Mesenchymal stem cell (in vitro differentiated cells and primary cell): ENCODE results near the gene TTF2.

Experiments
- DNase-seq: peaks from one replicate; pipeline ENCODE4 v3.0.0-alpha.2; 2013
- H2AFZ ChIP-seq: one replicate; pipeline ENCODE4 v1.6.1; 2013; ENCODE audit warnings: low read depth, mild to moderate bottlenecking, control low read depth, inconsistent platforms, low read length, moderate library complexity
- H2AK5ac ChIP-seq: 2 replicates; pipeline ENCODE4 v1.6.1; 2013; ENCODE audit warnings: low read length, moderate library complexity, mild to moderate bottlenecking, inconsistent platforms; ENCODE audit not compliant: severe bottlenecking
- H2BK120ac ChIP-seq: one replicate; pipeline ENCODE4 v1.6.1; 2013; ENCODE audit warnings: low read depth, mild to moderate bottlenecking, inconsistent platforms, low read length, moderate library complexity
- H2BK12ac ChIP-seq, 2 experiments: one replicate each; pipeline ENCODE4 v1.6.1; 2013; ENCODE audit warnings: inconsistent platforms in 2 of 2, low read length in 2 of 2, mild to moderate bottlenecking in 2 of 2, moderate library complexity in 2 of 2, control low read depth in 1 of 2
- H2BK15ac ChIP-seq: one replicate; pipeline ENCODE4 v1.6.1; 2013; ENCODE audit warnings: mild to moderate bottlenecking, low read depth, inconsistent platforms; ENCODE audit not compliant: poor library complexity, severe bottlenecking
- H2BK5ac ChIP-seq: 2 replicates; pipeline ENCODE4 v1.6.1; 2013; ENCODE audit warnings: low read depth, mild to moderate bottlenecking, low read length, control low read depth, inconsistent platforms; ENCODE audit not compliant: poor library complexity, severe bottlenecking
- H3K14ac ChIP-seq, 2 experiments: one replicate each; pipeline ENCODE4 v1.6.1; 2013; ENCODE audit warnings: inconsistent platforms in 2 of 2, low read length in 2 of 2, control low read depth in 1 of 2, mild to moderate bottlenecking in 1 of 2, moderate library complexity in 1 of 2
- H3K18ac ChIP-seq, 2 experiments: one replicate each; pipeline ENCODE4 v1.6.1; 2013; ENCODE audit warnings: inconsistent platforms in 2 of 2, low read length in 2 of 2, control low read depth in 1 of 2, low read depth in 1 of 2, mild to moderate bottlenecking in 1 of 2
- H3K23ac ChIP-seq, 2 experiments: one replicate each; pipeline ENCODE4 v1.6.1; 2013; ENCODE audit warnings: inconsistent platforms in 2 of 2, low read length in 2 of 2, mild to moderate bottlenecking in 2 of 2, moderate library complexity in 2 of 2, control low read depth in 1 of 2
- H3K27ac ChIP-seq: 2 replicates; pipeline ENCODE4 v1.5.1; 2013; ENCODE audit warnings: mild to moderate bottlenecking, moderate library complexity, low read length, control low read depth, inconsistent platforms; ENCODE audit not compliant: poor library complexity, severe bottlenecking
- H3K27me3 ChIP-seq, 2 experiments: 2 replicates each; pipeline versions ENCODE4 v1.6.1 to v1.7.0; 2013; ENCODE audit warnings: low read length in 2 of 2, mild to moderate bottlenecking in 2 of 2, moderate library complexity in 2 of 2, control low read depth in 1 of 2, inconsistent platforms in 1 of 2; ENCODE audit not compliant: control insufficient read depth in 1 of 2, insufficient read depth in 1 of 2
- H3K36me3 ChIP-seq, 2 experiments: 2 replicates each; pipeline versions ENCODE4 v1.6.1 to v1.7.0; 2013; ENCODE audit warnings: low read length in 2 of 2, control low read depth in 1 of 2, inconsistent platforms in 1 of 2, low read depth in 1 of 2, mild to moderate bottlenecking in 1 of 2; ENCODE audit not compliant: insufficient read depth in 2 of 2, control insufficient read depth in 1 of 2
- H3K4ac ChIP-seq, 2 experiments: one replicate each; pipeline ENCODE4 v1.6.1; 2013; ENCODE audit warnings: inconsistent platforms in 2 of 2, low read length in 2 of 2, mild to moderate bottlenecking in 2 of 2, moderate library complexity in 2 of 2, control low read depth in 1 of 2, low read depth in 1 of 2
- H3K4me1 ChIP-seq: 2 replicates; pipeline ENCODE4 v1.6.1; 2013; ENCODE audit warnings: low read depth, low read length, control low read depth; ENCODE audit not compliant: control insufficient read depth, insufficient read depth
- H3K4me2 ChIP-seq: 2 replicates; pipeline ENCODE4 v1.6.1; 2013; ENCODE audit warnings: low read length, mild to moderate bottlenecking, inconsistent platforms; ENCODE audit not compliant: poor library complexity, severe bottlenecking
- H3K4me3 ChIP-seq, 2 experiments: 2 replicates each; pipeline versions ENCODE4 v1.5.1 to v1.7.0; 2013; ENCODE audit warnings: low read length in 2 of 2, mild to moderate bottlenecking in 2 of 2, control low read depth in 1 of 2, low read depth in 1 of 2; ENCODE audit not compliant: insufficient read depth in 1 of 2
- H3K79me1 ChIP-seq: replicated peaks from 2 replicates; pipeline ENCODE4 v1.6.1; 2013; ENCODE audit warnings: mild to moderate bottlenecking, control low read depth, low read length, inconsistent platforms; ENCODE audit not compliant: poor library complexity, severe bottlenecking
- H3K9ac ChIP-seq: 2 replicates; pipeline ENCODE4 v1.7.0; 2013; ENCODE audit warnings: mild to moderate bottlenecking, low read length, moderate library complexity
- H3K9me3 ChIP-seq: 2 replicates; pipeline ENCODE4 v1.7.0; 2013; ENCODE audit warnings: mild to moderate bottlenecking, low read length; ENCODE audit not compliant: control insufficient read depth
- H4K8ac ChIP-seq: one replicate; pipeline ENCODE4 v1.6.1; 2013; ENCODE audit warnings: inconsistent platforms, mild to moderate bottlenecking, low read length, moderate library complexity
- H4K91ac ChIP-seq: one replicate; pipeline ENCODE4 v1.6.1; 2013; ENCODE audit warnings: mild to moderate bottlenecking, low read length, inconsistent platforms
- WGBS: methylation state at CpG from one replicate; pipeline ENCODE4 v1.1.7; 2013; ENCODE audit warnings: mixed read lengths; 5-methylcytosine and 5-hydroxymethylcytosine counted together

The TTF2 gene

GRCh38 chr1:117143871-117144270, 83.7 kb downstream of the TTF2 start:
- WGBS: 89% methylated on average over 3 of the region's 3 CpGs
- no peak for DNase-seq

GRCh38 chr1:117146072-117146471, 85.9 kb downstream of the TTF2 start:
- Histone ChIP-seq H3K23ac (no peak overlapping the region), H3K79me1 (no peaks in the 10 kb centered on the region), H3K4me2 (no peak overlapping the region), H4K8ac (no peak overlapping the region), H4K91ac (no peak overlapping the region), H3K4me3 (no peak overlapping the region), H3K9ac (peak overlapping the region; percentile 60), H3K4ac (no peak overlapping the region), H3K27me3 (no peaks in the 10 kb centered on the region), H3K18ac (no peak overlapping the region), H2AK5ac (no peak overlapping the region), H2BK5ac (no peak overlapping the region), H3K9me3 (no peaks in the 10 kb centered on the region), H3K4me1 (peaks cover 7% of the 10 kb centered on the region), H2BK12ac (no peak overlapping the region), H3K36me3 (no peaks in the 10 kb centered on the region), H3K27ac (no peak overlapping the region), H3K14ac (no peak overlapping the region), H2AFZ (no peak overlapping the region), H2BK15ac (no peak overlapping the region), H2BK120ac (no peak overlapping the region)
- WGBS: 80% methylated on average over 2 of the region's 2 CpGs
- DNase-seq: no peak

More at GRCh38 chr1:117143871-117144270, 83.7 kb downstream of the TTF2 start:
- Histone ChIP-seq H3K79me1 (no peaks in the 10 kb centered on the region), H3K9me3 (no peaks in the 10 kb centered on the region), H3K36me3 (no peaks in the 10 kb centered on the region), H2BK15ac (no peak overlapping the region), H3K4me3 (no peak overlapping the region), H3K23ac (no peak overlapping the region), H3K27me3 (no peaks in the 10 kb centered on the region), H3K4ac (no peak overlapping the region), H4K8ac (no peak overlapping the region), H2BK12ac (no peak overlapping the region), H2BK5ac (no peak overlapping the region), H3K9ac (no peak overlapping the region), H3K27ac (no peak overlapping the region), H3K18ac (no peak overlapping the region), H2AK5ac (no peak overlapping the region), H3K4me1 (peaks cover 7% of the 10 kb centered on the region), H3K4me2 (no peak overlapping the region), H4K91ac (no peak overlapping the region), H2AFZ (no peak overlapping the region), H2BK120ac (no peak overlapping the region), H3K14ac (no peak overlapping the region)

GRCh38 chr1:117146575-117147340, 86.6 kb downstream of the TTF2 start:
- Histone ChIP-seq H3K18ac (peak overlapping the region in 1 of 2 experiments; percentile 28), H3K23ac (no peak overlapping the region), H2BK120ac (no peak overlapping the region)

GRCh38 chr1:117147341-117147831, 87.3 kb downstream of the TTF2 start:
- Histone ChIP-seq H3K18ac (no peak overlapping the region), H2BK5ac (no peak overlapping the region), H2BK15ac (no peak overlapping the region), H3K4me2 (no peak overlapping the region), H3K9ac (peak overlapping the region; percentile 28), H3K4ac (no peak overlapping the region), H2BK120ac (no peak overlapping the region), H3K14ac (no peak overlapping the region), H2AFZ (no peak overlapping the region), H2AK5ac (peak overlapping the region; percentile 29), H4K8ac (no peak overlapping the region), H3K4me1 (peaks cover 7% of the 10 kb centered on the region), H3K4me3 (peak overlapping the region in 1 of 2 experiments; percentile 50), H3K79me1 (no peaks in the 10 kb centered on the region), H3K36me3 (no peaks in the 10 kb centered on the region), H3K9me3 (no peaks in the 10 kb centered on the region), H2BK12ac (no peak overlapping the region), H3K27me3 (no peaks in the 10 kb centered on the region), H3K23ac (no peak overlapping the region), H4K91ac (no peak overlapping the region), H3K27ac (peak overlapping the region; percentile 60)
- WGBS: 70% methylated on average over 4 of the region's 4 CpGs
- DNase-seq: no peak

More at GRCh38 chr1:117146575-117147340, 86.6 kb downstream of the TTF2 start:
- peak overlapping the region; percentile 35 for H2BK5ac ChIP-seq
- H3K4me2 ChIP-seq: no peak overlapping the region
- DNase-seq: peak; percentile 84
- peak overlapping the region; percentile 98 for H2AK5ac ChIP-seq
- H3K79me1 ChIP-seq: no peaks in the 10 kb centered on the region
- no peaks in the 10 kb centered on the region for H3K27me3 ChIP-seq
- H2BK15ac ChIP-seq: peak overlapping the region; percentile 46
- H3K4me3 ChIP-seq: peak overlapping the region in 1 of 2 experiments; percentile 50
- peak overlapping the region; percentile 80 for H3K27ac ChIP-seq
- 67% methylated on average over 7 of the region's 8 CpGs for WGBS
- no peak overlapping the region for H4K91ac ChIP-seq
- H3K14ac ChIP-seq: no peak overlapping the region
- H4K8ac ChIP-seq: no peak overlapping the region
- no peaks in the 10 kb centered on the region for H3K9me3 ChIP-seq
- peak overlapping the region in 1 of 2 experiments; percentile 41 for H2BK12ac ChIP-seq
- H2AFZ ChIP-seq: no peak overlapping the region
- H3K36me3 ChIP-seq: no peaks in the 10 kb centered on the region
- H3K9ac ChIP-seq: peak overlapping the region; percentile 60
- peaks cover 7% of the 10 kb centered on the region for H3K4me1 ChIP-seq
- peak overlapping the region in 1 of 2 experiments; percentile 67 for H3K4ac ChIP-seq
